Measurements from ENCODE around the gene TUBA1C.
"Not testable (repeated sequence)": the region's sequence is repeated elsewhere in the genome, so short reads cannot be mapped to it uniquely, and the experiment has no call there.

Gene TUBA1C

GRCh38 chr12:49233842-49234526 lies 30.9 kb upstream of the TUBA1C start:
- no peak for TF ChIP-seq CTCF (IDR thresholded peaks at IDR 0.05; ENCODE audit: low read depth, low read length, missing control alignments)
- DNase-seq (ENCODE audit: low read depth), result peak; percentile 38
- peak overlapping the region; percentile 32 for H3K4me3 ChIP-seq (ENCODE audit: low read depth, low read length)

GRCh38 chr12:49236423-49236822 lies 28.5 kb upstream of the TUBA1C start:
- H3K4me3 ChIP-seq (ENCODE audit: low read depth, low read length), result no peak overlapping the region
- DNase-seq (ENCODE audit: low read depth), result no peak
- TF ChIP-seq CTCF (IDR thresholded peaks at IDR 0.05; ENCODE audit: low read depth, low read length, missing control alignments), result no peak

GRCh38 chr12:49243631-49244030 lies 21.3 kb upstream of the TUBA1C start:
- H3K4me3 ChIP-seq (ENCODE audit: low read depth, low read length), result no peak overlapping the region
- TF ChIP-seq CTCF (IDR thresholded peaks at IDR 0.05; ENCODE audit: low read depth, low read length, missing control alignments), result no peak
- DNase-seq (ENCODE audit: low read depth), result no peak

GRCh38 chr12:49244176-49244575 lies 20.7 kb upstream of the TUBA1C start:
- TF ChIP-seq CTCF (IDR thresholded peaks at IDR 0.05; ENCODE audit: low read depth, low read length, missing control alignments), result no peak
- H3K4me3 ChIP-seq (ENCODE audit: low read depth, low read length), result no peak overlapping the region
- DNase-seq (ENCODE audit: low read depth), result no peak

GRCh38 chr12:49251357-49251756 lies 13.5 kb upstream of the TUBA1C start:
- no peak overlapping the region for H3K4me3 ChIP-seq (ENCODE audit: low read depth, low read length)
- no peak for DNase-seq (ENCODE audit: low read depth)
- TF ChIP-seq CTCF (IDR thresholded peaks at IDR 0.05; ENCODE audit: low read depth, low read length, missing control alignments), result no peak

- no peak for TF ChIP-seq CTCF (IDR thresholded peaks at IDR 0.05; ENCODE audit: low read depth, low read length, missing control alignments)
- no peak overlapping the region for H3K4me3 ChIP-seq (ENCODE audit: low read depth, low read length)
- DNase-seq (ENCODE audit: low read depth), result no peak
Measured at GRCh38 chr12:49253033-49253623, 11.8 kb upstream of the TUBA1C start.

GRCh38 chr12:49255456-49255855 lies 9.4 kb upstream of the TUBA1C start:
- not testable (repeated sequence) for DNase-seq (ENCODE audit: low read depth); H3K4me3 ChIP-seq (ENCODE audit: low read depth, low read length)
